ENCODE measurements around the gene SLC2A9. TPM values are rescaled to one million over a fixed set of nuclear protein-coding genes. Genes with fewer than 3 reads are reported as not detected.

Gene SLC2A9
- total and polyA plus RNA-seq, 2 of the 4 experiments (the other 2 are of a cell fraction) = 0.72 to 2.1 TPM

DNA sequence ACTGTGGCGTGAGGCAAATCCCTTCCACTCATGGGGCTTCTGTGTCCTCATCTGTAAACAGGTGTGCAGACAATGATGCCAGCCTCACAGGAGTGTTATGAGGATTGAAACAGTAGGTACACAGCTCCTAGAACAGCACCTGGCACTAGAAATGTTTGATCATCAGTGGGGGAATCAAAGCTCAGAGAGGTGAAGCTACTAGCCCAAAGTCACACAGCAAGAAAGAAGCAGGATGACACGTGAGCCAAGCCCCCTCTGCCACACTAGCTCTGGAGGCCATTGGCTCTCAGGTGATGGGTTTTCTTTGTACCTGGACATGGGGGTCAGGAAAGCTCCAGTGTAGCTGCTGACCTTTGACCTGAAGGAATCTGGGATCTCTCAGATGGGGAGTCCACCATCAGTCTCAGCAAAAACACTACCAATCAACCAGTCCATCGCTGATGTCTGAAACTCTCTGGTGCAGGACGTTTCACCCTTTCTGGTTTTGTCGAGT, 13.4 kb upstream of the SLC2A9 start:
- ATAC-seq (ENCODE audit: low read depth) (no peak), DNase-seq (no peak)
- TF ChIP-seq BHLHE40 (IDR thresholded peaks at IDR 0.05; ENCODE audit: low read depth, low read length) (no peak), MAFK (IDR thresholded peaks at IDR 0.05; ENCODE audit: low read depth, low read length) (no peak), RAD21 (IDR thresholded peaks at IDR 0.05; ENCODE audit: low read length) (no peak)
- TF ChIP-seq, protein P1, sequence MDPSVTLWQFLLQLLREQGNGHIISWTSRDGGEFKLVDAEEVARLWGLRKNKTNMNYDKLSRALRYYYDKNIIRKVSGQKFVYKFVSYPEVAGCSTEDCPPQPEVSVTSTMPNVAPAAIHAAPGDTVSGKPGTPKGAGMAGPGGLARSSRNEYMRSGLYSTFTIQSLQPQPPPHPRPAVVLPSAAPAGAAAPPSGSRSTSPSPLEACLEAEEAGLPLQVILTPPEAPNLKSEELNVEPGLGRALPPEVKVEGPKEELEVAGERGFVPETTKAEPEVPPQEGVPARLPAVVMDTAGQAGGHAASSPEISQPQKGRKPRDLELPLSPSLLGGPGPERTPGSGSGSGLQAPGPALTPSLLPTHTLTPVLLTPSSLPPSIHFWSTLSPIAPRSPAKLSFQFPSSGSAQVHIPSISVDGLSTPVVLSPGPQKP (IDR thresholded peaks at IDR 0.05; ENCODE audit: borderline replicate concordance, low read depth, low read length) = no peak
- no peak overlapping the region for H4K8ac ChIP-seq (ENCODE audit: low read depth in 2 of 2, low read length in 2 of 2)
- H3K36me3 ChIP-seq (ENCODE audit: control insufficient read depth, insufficient read depth, low read length) = no peaks in the 10 kb centered on the region
- H3K4me2 ChIP-seq (ENCODE audit: low read depth, low read length) = no peak overlapping the region
- no peaks in the 10 kb centered on the region for H4K20me1 ChIP-seq (ENCODE audit: insufficient read depth, low read length)
- no peaks in the 10 kb centered on the region for H3K79me1 ChIP-seq (ENCODE audit: low read depth in 1 of 2, low read length in 2 of 2)
- CTCF ChIA-PET = no interaction called here
- H3K14ac ChIP-seq (replicated peaks; ENCODE audit: low read depth, low read length) = peak overlapping the region; percentile 45; the same call in 1 of the 2 replicates
- no peak overlapping the region for H2BK5ac ChIP-seq (ENCODE audit: low read depth, low read length, poor library complexity, severe bottlenecking)
- peaks cover 22% of the 10 kb centered on the region for H3K4me1 ChIP-seq (ENCODE audit: control insufficient read depth, insufficient read depth, low read length)
- no peak overlapping the region; the same call in 1 of the 2 replicates for H4K5ac ChIP-seq (ENCODE audit: low read depth, low read length)
- peak overlapping the region; percentile 39; the same call in 1 of the 2 replicates for H3K18ac ChIP-seq (ENCODE audit: low read depth, low read length)
- no peak overlapping the region for H2BK15ac ChIP-seq (ENCODE audit: low read depth, low read length)
- H2AK9ac ChIP-seq (replicated peaks; ENCODE audit: low read depth, low read length, poor library complexity) = peak overlapping the region; percentile 2
- no peak overlapping the region; the same call in 1 of the 2 replicates for H3K4ac ChIP-seq (ENCODE audit: low read depth, low read length)
- no peak overlapping the region for H2BK120ac ChIP-seq (ENCODE audit: low read depth, low read length)
- no peak overlapping the region for H3K56ac ChIP-seq (ENCODE audit: extremely low read depth, insufficient read depth, low read length)
- no peak overlapping the region for H4K91ac ChIP-seq (ENCODE audit: insufficient read depth, low read depth, low read length)
- H2AFZ ChIP-seq (replicated peaks; ENCODE audit: low read length, poor library complexity) = peak overlapping the region; percentile 34
- no peaks in the 10 kb centered on the region for H3K27me3 ChIP-seq (ENCODE audit: control insufficient read depth, insufficient read depth, low read length)
- intact Hi-C loops (cut with micrococcal nuclease) (no loop called here), in situ Hi-C loops (cut with MboI; ENCODE audit: low sequenced_read_pairs) (no loop called here), dilution Hi-C loops (cut with HindIII; ENCODE audit: low sequenced_read_pairs, unreplicated experiment) (no loop called here)
- no TSS peak for BruUV-seq (replicated peaks)
- H3K9me3 ChIP-seq (ENCODE audit: control insufficient read depth, insufficient read depth, low read length) = no peaks in the 10 kb centered on the region
- no peak overlapping the region for H3K9ac ChIP-seq (ENCODE audit: low read depth, low read length)
- H2BK20ac ChIP-seq (ENCODE audit: low read depth, low read length) = no peak overlapping the region
- POLR2A ChIA-PET (ENCODE audit: unreplicated experiment) = no interaction called here
- 100% methylated on average over 1 of the region's 5 CpGs; no CpG with 5 or more reads in 1 of the 2 experiments for WGBS, 2 experiments (ENCODE audit: extremely low coverage in 2 of 2, insufficient read length in 1 of 2)
- no peak overlapping the region for H3K27ac ChIP-seq (ENCODE audit: insufficient read depth, low read length)
- no peak overlapping the region for H3K4me3 ChIP-seq (ENCODE audit: insufficient read depth, low read depth, low read length)
- H3K9me1 ChIP-seq (ENCODE audit: insufficient read depth, low read length) = peaks cover 7% of the 10 kb centered on the region
- no peak overlapping the region for H2AK5ac ChIP-seq (ENCODE audit: low read depth, low read length)
- H3K23ac ChIP-seq (ENCODE audit: low read depth, low read length) = no peak overlapping the region
